H1 (cell line): Measurements from ENCODE around the gene KCNH4. TPM values are rescaled to one million over a fixed set of nuclear protein-coding genes. Genes with fewer than 3 reads are reported as not detected.

Experiments
- CTCF ChIA-PET: fragments of 300-600 bp; sonication (Branson Sonifier 250); formaldehyde crosslinking; loops from one replicate; lab custom pipeline; 2021; ENCODE audit not compliant: partially characterized antibody; lab: Charles Lee
- POLR2A ChIA-PET: fragments of 300-600 bp; sonication (Branson Sonifier 250); formaldehyde crosslinking; loops from one replicate; lab custom pipeline; 2021; ENCODE audit warnings: inconsistent platforms; ENCODE audit not compliant: partially characterized antibody; lab: Charles Lee
- DNase-seq, 2 experiments: peaks; one replicate each; pipeline versions ENCODE4 v3.0.0 to v3.0.0-alpha.2; 2010 to 2022; ENCODE audit warnings: low spot score in 2 of 2, low read depth in 1 of 2, mixed read lengths in 1 of 2
- FAIRE-seq: peaks from 2 replicates; lab custom pipeline; 2011; peaks lifted over from hg19 to GRCh38; lab: Jason Lieb, UNC
- H2AFZ ChIP-seq: 2 replicates; pipeline ENCODE4 v1.8.1; 2012; ENCODE audit warnings: low read length, inconsistent platforms
- H2AK5ac ChIP-seq: 2 replicates; pipeline ENCODE4 v1.6.1; 2013; ENCODE audit warnings: low read depth, low read length
- H2BK120ac ChIP-seq: replicated peaks from 2 replicates; pipeline ENCODE3; 2013; ENCODE audit warnings: low read depth, low read length, inconsistent platforms
- H2BK12ac ChIP-seq: 2 replicates; pipeline ENCODE4 v1.6.1; 2013; ENCODE audit warnings: low read depth, low read length
- H2BK15ac ChIP-seq: 2 replicates; pipeline ENCODE4 v1.6.1; 2013; ENCODE audit warnings: low read length
- H2BK20ac ChIP-seq: 2 replicates; pipeline ENCODE4 v1.6.1; 2013; ENCODE audit warnings: low read length
- H2BK5ac ChIP-seq: 2 replicates; pipeline ENCODE4 v1.6.1; 2013; ENCODE audit warnings: low read depth, low read length
- H3K14ac ChIP-seq: 2 replicates; pipeline ENCODE4 v1.6.1; 2013; ENCODE audit warnings: inconsistent platforms; ENCODE audit not compliant: insufficient read length
- H3K18ac ChIP-seq: 2 replicates; pipeline ENCODE4 v1.6.1; 2013; ENCODE audit warnings: low read length; ENCODE audit errors: extremely low read depth
- H3K23ac ChIP-seq: 2 replicates; pipeline ENCODE4 v1.6.1; 2013; ENCODE audit warnings: inconsistent platforms; ENCODE audit not compliant: insufficient read length
- H3K23me2 ChIP-seq: 2 replicates; pipeline ENCODE4 v1.6.1; 2013; ENCODE audit warnings: low read depth, low read length
- H3K27ac ChIP-seq: 2 replicates; pipeline ENCODE4 v1.6.1; 2011; ENCODE audit warnings: low read depth, low read length, inconsistent platforms
- H3K27me3 ChIP-seq, 4 experiments: replicated peaks in 1 of 4; 1 replicate in 1 of 4; 2 replicates in 3 of 4; pipeline versions ENCODE4 v1.6.1 to v1.8.1; 2011 to 2013; ENCODE audit warnings: low read length in 3 of 4, mild to moderate bottlenecking in 3 of 4, inconsistent platforms in 2 of 4, mixed read lengths in 2 of 4, moderate library complexity in 1 of 4; ENCODE audit not compliant: control insufficient read depth in 3 of 4, insufficient read depth in 3 of 4; ENCODE audit errors: extremely low read depth in 1 of 4
- H3K36me3 ChIP-seq, 4 experiments: 2 replicates each; pipeline versions ENCODE4 v1.6.1 to v1.8.1; 2011 to 2013; ENCODE audit warnings: mild to moderate bottlenecking in 4 of 4, low read length in 3 of 4, moderate library complexity in 2 of 4, control low read depth in 1 of 4, inconsistent platforms in 1 of 4; ENCODE audit not compliant: insufficient read depth in 4 of 4, control insufficient read depth in 2 of 4
- H3K4ac ChIP-seq: replicated peaks from 2 replicates; pipeline ENCODE3; 2013; ENCODE audit warnings: low read length, low read depth, mixed read lengths, inconsistent platforms; ENCODE audit not compliant: insufficient read length
- H3K4me1 ChIP-seq, 4 experiments: replicated peaks in 1 of 4; 1 replicate in 1 of 4; 2 replicates in 3 of 4; pipeline versions ENCODE4 v1.6.1 to v1.8.1; 2011 to 2013; ENCODE audit warnings: low read length in 3 of 4, inconsistent platforms in 2 of 4, mixed read lengths in 1 of 4; ENCODE audit not compliant: insufficient read depth in 4 of 4, control insufficient read depth in 3 of 4
- H3K4me2 ChIP-seq, 2 experiments: 2 replicates each; pipeline versions ENCODE4 v1.6.1 to v1.8.1; 2011 to 2013; ENCODE audit warnings: low read depth in 2 of 2, low read length in 2 of 2, control low read depth in 1 of 2, inconsistent platforms in 1 of 2, mild to moderate bottlenecking in 1 of 2; ENCODE audit not compliant: insufficient read depth in 1 of 2
- H3K4me3 ChIP-seq, 4 experiments: fragments of 200-600, 300-600 bp in 1 of 4; sonication (generic), shearing (Covaris generic), sonication (Bioruptor Twin) in 1 of 4; 2 replicates each; pipeline versions ENCODE4 v1.5.1 to v1.8.1; 2011 to 2016; ENCODE audit warnings: low read length in 4 of 4, low read depth in 3 of 4, control low read depth in 2 of 4, inconsistent platforms in 2 of 4, mild to moderate bottlenecking in 2 of 4, mixed read lengths in 1 of 4, moderate library complexity in 1 of 4; ENCODE audit not compliant: insufficient read depth in 2 of 4; ENCODE audit errors: extremely low read depth in 1 of 4
- H3K56ac ChIP-seq: replicated peaks from 2 replicates; pipeline ENCODE3; 2013; ENCODE audit warnings: low read depth, mild to moderate bottlenecking, mixed read lengths, low read length, inconsistent platforms; ENCODE audit not compliant: insufficient read length
- H3K79me1 ChIP-seq: 2 replicates; pipeline ENCODE4 v1.6.1; 2013; ENCODE audit warnings: low read depth, low read length, control low read depth
- H3K79me2 ChIP-seq, 2 experiments: 2 replicates each; pipeline versions ENCODE4 v1.6.1 to v1.8.1; 2012 to 2013; ENCODE audit warnings: low read length in 2 of 2, mild to moderate bottlenecking in 2 of 2, inconsistent platforms in 1 of 2; ENCODE audit not compliant: insufficient read depth in 2 of 2, control insufficient read depth in 1 of 2
- H3K9ac ChIP-seq, 4 experiments: replicated peaks in 1 of 4; 1 replicate in 1 of 4; 2 replicates in 3 of 4; pipeline versions ENCODE4 v1.6.1 to v1.8.1; 2011 to 2013; ENCODE audit warnings: low read depth in 3 of 4, low read length in 3 of 4, control low read depth in 2 of 4, mild to moderate bottlenecking in 2 of 4, moderate library complexity in 2 of 4, inconsistent platforms in 1 of 4; ENCODE audit errors: extremely low read depth in 1 of 4
- H3K9me3 ChIP-seq, 2 experiments: 2 replicates each; pipeline versions ENCODE4 v1.6.1 to v1.8.1; 2012 to 2013; ENCODE audit warnings: mild to moderate bottlenecking in 2 of 2, moderate library complexity in 2 of 2, control low read depth in 1 of 2, inconsistent platforms in 1 of 2, low read depth in 1 of 2, low read length in 1 of 2, mixed read lengths in 1 of 2; ENCODE audit not compliant: insufficient read depth in 2 of 2
- H4K20me1 ChIP-seq, 2 experiments: replicated peaks in 1 of 2; 2 replicates each; pipeline versions ENCODE3 to v1.8.1; 2011 to 2013; ENCODE audit warnings: inconsistent platforms in 2 of 2, low read length in 2 of 2, mild to moderate bottlenecking in 1 of 2; ENCODE audit not compliant: insufficient read depth in 2 of 2, control insufficient read depth in 1 of 2
- H4K5ac ChIP-seq: 2 replicates; pipeline ENCODE4 v1.6.1; 2013; ENCODE audit warnings: low read length, low read depth, mixed read lengths, inconsistent platforms; ENCODE audit not compliant: insufficient read length
- H4K8ac ChIP-seq: 2 replicates; pipeline ENCODE4 v1.8.0; 2013; ENCODE audit warnings: mild to moderate bottlenecking, moderate library complexity, low read length, inconsistent platforms; ENCODE audit not compliant: insufficient read depth; ENCODE audit errors: extremely low read depth
- H4K91ac ChIP-seq: replicated peaks from 2 replicates; pipeline ENCODE3; 2013; ENCODE audit warnings: low read length, mixed read lengths, inconsistent platforms; ENCODE audit not compliant: insufficient read length
- ATF3 ChIP-seq: IDR thresholded peaks from 2 replicates; pipeline ENCODE4 v1.6.1; 2011; ENCODE audit warnings: low read depth, mild to moderate bottlenecking, low read length; ENCODE audit not compliant: insufficient read depth
- BACH1 ChIP-seq: IDR thresholded peaks from 2 replicates; pipeline ENCODE4 v1.6.1; 2012; ENCODE audit warnings: low read length, improper control_type of control experiment
- CHD1 ChIP-seq: IDR thresholded peaks from 2 replicates; pipeline ENCODE4 v1.6.1; 2012; ENCODE audit warnings: low read depth, low read length, improper control_type of control experiment
- CREB1 ChIP-seq: IDR thresholded peaks from 2 replicates; pipeline ENCODE4 v1.6.1; 2012; ENCODE audit warnings: inconsistent platforms
- SP4 ChIP-seq: IDR thresholded peaks from 2 replicates; pipeline ENCODE4 v1.6.1; 2012; ENCODE audit warnings: low read length, inconsistent platforms
- SUZ12 ChIP-seq: fragments of 200-600 bp; sonication (generic); IDR thresholded peaks from 2 replicates; pipeline ENCODE4 v1.6.1; 2012; ENCODE audit warnings: mild to moderate bottlenecking, inconsistent platforms, low read length, moderate library complexity, mixed read lengths
- TAF1 ChIP-seq: IDR thresholded peaks from 2 replicates; pipeline ENCODE4 v1.6.1; 2011; ENCODE audit warnings: mild to moderate bottlenecking, low read depth, low read length
- TAF7 ChIP-seq: optimal IDR thresholded peaks from 2 replicates; pipeline ENCODE3; 2011; ENCODE audit warnings: low read depth, mild to moderate bottlenecking, inconsistent platforms, low read length, moderate library complexity, borderline replicate concordance
- TEAD4 ChIP-seq: IDR thresholded peaks from 2 replicates; pipeline ENCODE4 v1.6.1; 2012; ENCODE audit warnings: low read depth, low read length, inconsistent platforms, mixed read lengths
- YY1 ChIP-seq: IDR thresholded peaks from 2 replicates; pipeline ENCODE4 v1.6.1; 2011; ENCODE audit warnings: low read depth, mild to moderate bottlenecking, low read length
- WGBS, 2 experiments: shearing (Covaris generic) in 1 of 2; methylation state at CpG; one replicate each; pipeline versions ENCODE4 v1.1.6 to v1.1.7; 2013 to 2015; ENCODE audit warnings: low lambda C conversion rate in 2 of 2, mixed read lengths in 2 of 2, inconsistent platforms in 1 of 2, low coverage in 1 of 2, missing lambda C conversion rate in 1 of 2; ENCODE audit not compliant: insufficient replicate concordance in 2 of 2, insufficient coverage in 1 of 2, insufficient read length in 1 of 2; ENCODE audit errors: extremely low coverage in 1 of 2, missing lambda C conversion rate in 1 of 2; 5-methylcytosine and 5-hydroxymethylcytosine counted together
- polyA plus RNA-seq, 7 experiments: library from polyadenylated mRNA; depleted of rRNA in 3 of 7; stranded (reverse) in 5 of 7; unstranded in 2 of 7; fragments of >200 nt in 5 of 7; fragments of 200-250 nt in 2 of 7; gene quantifications; 1 replicate in 5 of 7; 2 replicates in 1 of 7; 4 replicates in 1 of 7; pipeline versions ENCODE4 v1.2.1 to v1.2.3, GENCODE V29; 2011 to 2013; ENCODE audit warnings: missing spikeins in 2 of 7, mixed read lengths in 2 of 7
- total RNA-seq: library from RNA; stranded (reverse); fragmentation: NEBNext Ultra II Directional; extraction: Animal tissue kit (Norgen Biotek cat#: 25700); gene quantifications from 2 replicates; pipeline ENCODE4 v1.2.1, GENCODE V29; 2021

The KCNH4 gene
- total and polyA plus RNA-seq, 2 of the 8 experiments (the other 6 are each of a cell fraction or from before 2014, with no cell fraction given), result 0.44 to 0.47 TPM

DNA sequence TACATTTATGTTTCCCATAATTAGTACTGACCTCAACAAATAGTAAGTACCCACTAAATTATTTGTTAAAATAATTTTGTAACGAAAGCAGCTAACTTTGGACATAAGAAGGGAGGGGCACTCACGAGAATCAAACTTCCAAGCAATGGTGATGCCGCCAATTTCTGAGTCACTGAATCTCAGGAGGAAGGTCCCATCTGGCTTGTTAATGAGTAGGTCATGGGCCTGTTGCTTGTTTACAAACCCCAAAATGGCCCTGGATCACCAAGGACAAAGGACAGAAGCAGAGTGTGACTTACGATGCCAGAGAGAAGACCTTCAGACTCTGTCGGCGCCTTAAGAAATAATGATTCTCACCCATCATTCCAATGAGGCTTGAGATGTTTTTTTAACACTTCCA lies 29.1 kb upstream of the KCNH4 start:
- Histone ChIP-seq H4K5ac (no peak overlapping the region), H3K79me2 (no peaks in the 10 kb centered on the region), H2BK20ac (no peak overlapping the region), H2AFZ (no peak overlapping the region), H3K14ac (no peak overlapping the region), H2BK15ac (no peak overlapping the region), H3K56ac (no peak overlapping the region), H3K9me3 (no peaks in the 10 kb centered on the region), H4K20me1 (no peaks in the 10 kb centered on the region), H2BK12ac (no peak overlapping the region), H2BK5ac (no peak overlapping the region), H4K8ac (no peak overlapping the region), H3K4me1 (no peaks in the 10 kb centered on the region), H2AK5ac (no peak overlapping the region), H3K36me3 (peaks cover 5 to 37% (median 28%) of the 10 kb centered on the region in 4 experiments; a peak in 6 of 8 replicates), H3K18ac (no peak overlapping the region), H3K4me2 (no peak overlapping the region), H3K23me2 (no peaks in the 10 kb centered on the region), H3K27ac (no peak overlapping the region), H3K4ac (no peak overlapping the region), H3K9ac (no peak overlapping the region), H2BK120ac (no peak overlapping the region), H3K79me1 (no peaks in the 10 kb centered on the region), H3K4me3 (no peak overlapping the region), H3K23ac (no peak overlapping the region), H3K27me3 (no peaks in the 10 kb centered on the region), H4K91ac (no peak overlapping the region)
- FAIRE-seq (no peak), DNase-seq (no peak)
- POLR2A ChIA-PET, result interaction anchor here (1.1 kb wide), 1 partner anchor 9 kb away, joined by 3 read pairs; no protein-coding TSS in a partner anchor
- CTCF ChIA-PET, result interaction anchor here (3.8 kb wide), 1 partner anchor 13 kb away, joined by 23 read pairs; no protein-coding TSS in a partner anchor
- TF ChIP-seq SP4 (no peak), ATF3 (no peak), BACH1 (no peak), CHD1 (no peak), YY1 (no peak), TAF1 (no peak), TEAD4 (no peak), TAF7 (no peak), SUZ12 (no peak), CREB1 (no peak)
- 97% methylated on average over 6 of the region's 6 CpGs; no CpG with 5 or more reads in 1 of the 2 experiments for WGBS, 2 experiments
